Stimulated activated CD8-positive, alpha-beta memory T cell treated with anti-CD3 and anti-CD28 coated beads, Interleukin-7, amount 100 ng/mL, for 48 hours (primary cell): ENCODE data around the gene CKS1B.
A peak's percentile ranks its signal among the peaks of the same experiment; 100 is the strongest.

ENCODE experiments used
- DNase-seq, 2 donors: peaks; one replicate each; pipeline ENCODE4 v3.0.0-alpha.2; 2020; ENCODE audit warnings: low read depth in 1 of 2; ENCODE audit errors: extremely low read depth in 1 of 2

Gene CKS1B

GRCh38 chr1:155001425-155001674 lies 26.9 kb downstream of the CKS1B start:
- no peak for DNase-seq

- DNase-seq = peak; percentile 95 to 100
These were observed 27.4 kb downstream of the CKS1B start for GRCh38 chr1:155001675-155002463.

GRCh38 chr1:155002464-155003226 lies 28.2 kb downstream of the CKS1B start, which contains the start of gene ZBTB7B:
TSS of gene ZBTB7B (plus strand) at chr1:155002802. CDS start at chr1:155014661, 11,859 bp downstream.
- DNase-seq = no peak

GRCh38 chr1:155003227-155003765 lies 28.8 kb downstream of the CKS1B start:
- no peak for DNase-seq

GRCh38 chr1:155003766-155004351 lies 29.4 kb downstream of the CKS1B start:
- no peak for DNase-seq

- no peak for DNase-seq
These were observed 30.0 kb downstream of the CKS1B start for GRCh38 chr1:155004352-155005075.

- no peak for DNase-seq
These were observed 30.9 kb downstream of the CKS1B start for GRCh38 chr1:155005076-155006011.

- DNase-seq = no peak
These were observed 32.2 kb downstream of the CKS1B start for GRCh38 chr1:155006601-155007101.

GRCh38 chr1:155007251-155007828 lies 32.9 kb downstream of the CKS1B start:
- no peak for DNase-seq

GRCh38 chr1:155008015-155008941 lies 33.8 kb downstream of the CKS1B start:
- DNase-seq = no peak

- DNase-seq = no peak
These were observed 34.8 kb downstream of the CKS1B start for GRCh38 chr1:155009221-155009711.

GRCh38 chr1:155009742-155010141 lies 35.3 kb downstream of the CKS1B start:
- no peak for DNase-seq

GRCh38 chr1:155010211-155010918 lies 35.9 kb downstream of the CKS1B start:
- no peak for DNase-seq

- no peak for DNase-seq
These were observed 36.5 kb downstream of the CKS1B start for GRCh38 chr1:155011004-155011416.

GRCh38 chr1:155011437-155012025 lies 37.0 kb downstream of the CKS1B start:
- DNase-seq = no peak

- no peak for DNase-seq
These were observed 37.6 kb downstream of the CKS1B start for GRCh38 chr1:155012026-155012546.
